H1 (cell line): ENCODE measurements around the gene RIMS3.

Experiments used
- CTCF ChIP-seq, 3 experiments: IDR thresholded peaks; 1 replicate in 2 of 3; 2 replicates in 1 of 3; pipeline versions ENCODE4 v1.5.1 to v1.6.1; 2011; ENCODE audit warnings: low read length in 3 of 3, mild to moderate bottlenecking in 3 of 3, inconsistent platforms in 2 of 3, low read depth in 1 of 3, moderate library complexity in 1 of 3; ENCODE audit not compliant: insufficient read depth in 1 of 3; ENCODE audit errors: control extremely low read depth in 1 of 3
- ZNF274 ChIP-seq: IDR thresholded peaks from 2 replicates; pipeline ENCODE4 v1.7.0; 2012; ENCODE audit warnings: low read length, borderline replicate concordance; ENCODE audit errors: extremely low read depth

GRCh38 chr1:40606194-40606593, 59.3 kb downstream of the RIMS3 start:
- TF ChIP-seq ZNF274 (no peak), CTCF (IDR thresholded peaks at IDR 0.05; ENCODE audit: control extremely low read depth in 1 of 3, insufficient read depth in 1 of 3, low read depth in 1 of 3, low read length in 3 of 3) (no peak)
